ENCODE results near the gene AGPAT3.

- no peak for TF ChIP-seq POLR2A (IDR thresholded peaks at IDR 0.05)
- no peak for TF ChIP-seq CTCF (IDR thresholded peaks at IDR 0.05)
These were observed 57.9 kb downstream of the AGPAT3 start for GRCh38 chr21:43922949-43923348.

All from testis (tissue), 2 donors.